Activated T-cell treated with anti-CD3 and anti-CD28 coated beads, Interleukin-2, amount 50 U/mL, for 1 hour (primary cell): ENCODE data around the gene ADAM17.
"Not testable (repeated sequence)": the region's sequence is repeated elsewhere in the genome, so short reads cannot be mapped to it uniquely, and the experiment has no call there.

Experiments used
- DNase-seq: peaks from one replicate; pipeline ENCODE4 v3.0.0-alpha.2; 2020

Gene ADAM17

GRCh38 chr2:9555297-9556120 lies at the start of gene ADAM17:
ADAM17 (minus strand) TSS chr2:9555830; CDS start chr2:9555605, 225 bp downstream.
- DNase-seq = peak; percentile 83

GRCh38 chr2:9602412-9602811 lies 46.8 kb upstream of the ADAM17 start:
- no peak for DNase-seq

- DNase-seq = no peak
Measured at GRCh38 chr2:9601397-9601796, 45.8 kb upstream of the ADAM17 start.

- DNase-seq = no peak
Measured at GRCh38 chr2:9599430-9599829, 43.8 kb upstream of the ADAM17 start.

- no peak for DNase-seq
Measured at GRCh38 chr2:9596621-9597311, 41.1 kb upstream of the ADAM17 start.

- no peak for DNase-seq
Measured at GRCh38 chr2:9595746-9596145, 40.1 kb upstream of the ADAM17 start.

- not testable (repeated sequence) for DNase-seq
Measured at GRCh38 chr2:9595256-9595655, 39.6 kb upstream of the ADAM17 start.

- no peak for DNase-seq
Measured at GRCh38 chr2:9594366-9595054, 38.9 kb upstream of the ADAM17 start.

GRCh38 chr2:9593925-9594324 lies 38.3 kb upstream of the ADAM17 start:
- DNase-seq = no peak

GRCh38 chr2:9592699-9593098 lies 37.1 kb upstream of the ADAM17 start:
- no peak for DNase-seq

GRCh38 chr2:9590641-9591040 lies 35.0 kb upstream of the ADAM17 start:
- no peak for DNase-seq

GRCh38 chr2:9586465-9586864 lies 30.8 kb upstream of the ADAM17 start:
- DNase-seq = no peak

GRCh38 chr2:9585486-9585885 lies 29.9 kb upstream of the ADAM17 start:
- no peak for DNase-seq

GRCh38 chr2:9584902-9585301 lies 29.3 kb upstream of the ADAM17 start:
- DNase-seq = not testable (repeated sequence)

GRCh38 chr2:9582624-9583023 lies 27.0 kb upstream of the ADAM17 start:
- DNase-seq = no peak

- no peak for DNase-seq
Measured at GRCh38 chr2:9578467-9579235, 23.0 kb upstream of the ADAM17 start.

GRCh38 chr2:9574331-9574730 lies 18.7 kb upstream of the ADAM17 start:
- no peak for DNase-seq

- no peak for DNase-seq
Measured at GRCh38 chr2:9573840-9574239, 18.2 kb upstream of the ADAM17 start.

- DNase-seq = no peak
Measured at GRCh38 chr2:9573013-9573720, 17.5 kb upstream of the ADAM17 start.

GRCh38 chr2:9570182-9571060 lies 14.8 kb upstream of the ADAM17 start:
- DNase-seq = no peak
